Colonic mucosa (tissue), 4 donors: ENCODE results near the gene MACROD2. TPM values are rescaled to one million over a fixed set of nuclear protein-coding genes. Genes with fewer than 3 reads are reported as not detected.
A peak's percentile ranks its signal among the peaks of the same experiment; 100 is the strongest.

Experiments used
- DNase-seq: peaks from one replicate; pipeline ENCODE4 v3.0.0-alpha.2; 2020
- H3K27ac ChIP-seq: fragments of 200-600 bp; one replicate; pipeline ENCODE4 v1.8.0; 2021
- H3K27me3 ChIP-seq: fragments of 200-600 bp; one replicate; pipeline ENCODE4 v1.8.0; 2021
- H3K36me3 ChIP-seq: fragments of 200-600 bp; one replicate; pipeline ENCODE4 v1.8.0; 2021
- H3K4me1 ChIP-seq: fragments of 200-600 bp; one replicate; pipeline ENCODE4 v1.8.0; 2021; ENCODE audit warnings: mild to moderate bottlenecking
- H3K4me3 ChIP-seq: fragments of 200-600 bp; one replicate; pipeline ENCODE4 v1.8.0; 2021
- H3K9ac ChIP-seq, 2 donors: one replicate each; pipeline ENCODE4 v1.7.0; 2013; ENCODE audit warnings: control low read depth in 2 of 2, low read depth in 2 of 2, low read length in 2 of 2
- H3K9me3 ChIP-seq: fragments of 200-600 bp; one replicate; pipeline ENCODE4 v1.8.0; 2021
- intact Hi-C: fragments of 100-400 bp; cut with DNase I; formaldehyde crosslinking; loops from one replicate; pipeline ENCODE4 v1.14.1; 2022
- total RNA-seq, 2 donors: library from RNA; stranded (reverse); fragmentation: NEBNext Ultra II Directional in 1 of 2; extraction: Animal tissue kit (Norgen Biotek cat#: 25700) in 1 of 2; gene quantifications; one replicate each; pipeline ENCODE4 v1.2.1, GENCODE V29; 2021
- TF ChIP-seq, protein P1 (sequence below): fragments of 200-600 bp; IDR thresholded peaks from one replicate; pipeline ENCODE4 v1.8.0; 2022; ENCODE audit warnings: antibody characterized with exemption, mild to moderate bottlenecking
- donor health status: healthy.
- donor health status: DM: no; HTN: no; CAD: no.
- donor health status: DM: no; HTN: no; CAD: no.

Gene MACROD2
- total RNA-seq, 2 donors from 2014 or later, result 3.2 to 3.3 TPM

DNA sequence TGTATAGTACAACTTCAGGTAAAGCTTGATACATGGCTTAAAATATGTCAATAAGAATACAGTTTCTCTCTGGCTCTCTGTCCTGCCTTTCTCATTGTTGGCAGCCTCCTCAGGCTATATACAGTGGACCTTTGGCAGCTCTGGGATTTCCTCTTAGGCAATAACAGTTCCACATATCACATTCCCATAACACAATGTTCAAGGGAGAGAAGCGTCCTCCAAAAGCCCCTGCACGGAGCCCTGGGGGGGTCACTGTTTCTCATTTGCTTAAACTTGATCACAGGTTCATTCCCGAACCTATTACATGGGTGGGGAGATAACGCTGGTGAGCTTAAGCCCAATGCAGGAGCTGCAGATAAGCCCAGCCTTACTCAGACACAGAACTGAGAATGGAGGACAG, 346.5 kb downstream of the MACROD2 start:
- H3K36me3 ChIP-seq, result no peaks in the 10 kb centered on the region
- H3K9me3 ChIP-seq, result no peaks in the 10 kb centered on the region
- H3K9ac ChIP-seq, result no peak overlapping the region
- H3K4me3 ChIP-seq, result no peak overlapping the region
- DNase-seq, result no peak
- intact Hi-C loops, result no loop called here
- H3K27ac ChIP-seq, result no peak overlapping the region
- H3K4me1 ChIP-seq, result no peaks in the 10 kb centered on the region
- H3K27me3 ChIP-seq, result no peaks in the 10 kb centered on the region
- TF ChIP-seq, protein P1, sequence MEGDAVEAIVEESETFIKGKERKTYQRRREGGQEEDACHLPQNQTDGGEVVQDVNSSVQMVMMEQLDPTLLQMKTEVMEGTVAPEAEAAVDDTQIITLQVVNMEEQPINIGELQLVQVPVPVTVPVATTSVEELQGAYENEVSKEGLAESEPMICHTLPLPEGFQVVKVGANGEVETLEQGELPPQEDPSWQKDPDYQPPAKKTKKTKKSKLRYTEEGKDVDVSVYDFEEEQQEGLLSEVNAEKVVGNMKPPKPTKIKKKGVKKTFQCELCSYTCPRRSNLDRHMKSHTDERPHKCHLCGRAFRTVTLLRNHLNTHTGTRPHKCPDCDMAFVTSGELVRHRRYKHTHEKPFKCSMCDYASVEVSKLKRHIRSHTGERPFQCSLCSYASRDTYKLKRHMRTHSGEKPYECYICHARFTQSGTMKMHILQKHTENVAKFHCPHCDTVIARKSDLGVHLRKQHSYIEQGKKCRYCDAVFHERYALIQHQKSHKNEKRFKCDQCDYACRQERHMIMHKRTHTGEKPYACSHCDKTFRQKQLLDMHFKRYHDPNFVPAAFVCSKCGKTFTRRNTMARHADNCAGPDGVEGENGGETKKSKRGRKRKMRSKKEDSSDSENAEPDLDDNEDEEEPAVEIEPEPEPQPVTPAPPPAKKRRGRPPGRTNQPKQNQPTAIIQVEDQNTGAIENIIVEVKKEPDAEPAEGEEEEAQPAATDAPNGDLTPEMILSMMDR, result no peak

DNA sequence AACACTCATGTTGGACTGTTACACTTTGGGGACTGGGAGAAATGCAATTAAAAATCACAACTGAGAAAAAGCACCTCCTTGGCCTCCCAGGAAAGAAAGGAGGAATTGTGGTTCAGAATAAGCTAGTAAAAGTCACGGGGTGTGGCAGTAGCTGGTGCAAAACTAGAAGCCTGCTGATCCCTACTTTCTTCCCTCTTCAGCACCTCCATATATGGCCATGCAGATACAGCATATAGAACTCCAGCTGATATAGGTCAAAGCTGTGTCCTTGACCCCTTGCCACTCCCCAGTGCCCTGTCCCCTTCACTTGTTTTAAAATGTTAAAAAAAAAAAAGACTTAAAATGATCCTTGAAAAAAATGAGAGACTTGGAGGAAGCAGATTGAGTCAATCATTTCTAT, 347.6 kb downstream of the MACROD2 start:
- no peaks in the 10 kb centered on the region for H3K9me3 ChIP-seq
- H3K4me3 ChIP-seq, result no peak overlapping the region
- DNase-seq, result peak; percentile 19
- H3K27me3 ChIP-seq, result no peaks in the 10 kb centered on the region
- H3K27ac ChIP-seq, result no peak overlapping the region
- intact Hi-C loops, result no loop called here
- H3K36me3 ChIP-seq, result no peaks in the 10 kb centered on the region
- H3K9ac ChIP-seq, result no peak overlapping the region
- no peaks in the 10 kb centered on the region for H3K4me1 ChIP-seq
- TF ChIP-seq, protein P1, result no peak

DNA sequence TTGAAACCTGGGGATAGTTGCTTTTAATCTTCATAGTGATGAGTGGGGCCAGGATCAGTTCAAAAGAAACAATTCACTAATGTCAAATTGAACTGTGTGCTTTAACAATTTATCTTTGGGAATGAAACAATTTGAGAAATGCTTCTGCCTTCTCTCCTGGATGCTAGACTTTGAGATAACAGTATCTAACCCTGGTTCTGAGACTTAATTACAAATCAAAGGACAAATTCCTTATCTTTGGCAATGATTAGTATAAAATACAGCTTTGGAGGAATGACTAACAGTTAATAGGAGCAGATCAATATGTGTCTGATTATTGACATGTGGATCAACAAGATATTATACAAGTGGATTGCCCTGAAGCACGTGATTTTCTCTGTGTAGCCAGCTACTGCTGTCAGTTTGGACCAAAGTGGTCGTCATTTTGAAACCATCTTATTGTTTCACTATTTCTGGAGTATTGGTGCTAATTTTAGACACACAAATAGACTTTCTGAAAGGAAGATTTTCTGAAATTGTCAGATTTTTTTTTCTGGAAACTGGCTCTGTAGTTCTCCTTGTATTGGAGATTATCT, 348.3 kb downstream of the MACROD2 start:
- no peak overlapping the region for H3K27ac ChIP-seq
- no peak overlapping the region for H3K9ac ChIP-seq
- no peaks in the 10 kb centered on the region for H3K4me1 ChIP-seq
- H3K27me3 ChIP-seq, result no peaks in the 10 kb centered on the region
- H3K9me3 ChIP-seq, result no peaks in the 10 kb centered on the region
- TF ChIP-seq, protein P1, result no peak
- DNase-seq, result no peak
- intact Hi-C loops, result no loop called here
- H3K36me3 ChIP-seq, result no peaks in the 10 kb centered on the region
- H3K4me3 ChIP-seq, result no peak overlapping the region

DNA sequence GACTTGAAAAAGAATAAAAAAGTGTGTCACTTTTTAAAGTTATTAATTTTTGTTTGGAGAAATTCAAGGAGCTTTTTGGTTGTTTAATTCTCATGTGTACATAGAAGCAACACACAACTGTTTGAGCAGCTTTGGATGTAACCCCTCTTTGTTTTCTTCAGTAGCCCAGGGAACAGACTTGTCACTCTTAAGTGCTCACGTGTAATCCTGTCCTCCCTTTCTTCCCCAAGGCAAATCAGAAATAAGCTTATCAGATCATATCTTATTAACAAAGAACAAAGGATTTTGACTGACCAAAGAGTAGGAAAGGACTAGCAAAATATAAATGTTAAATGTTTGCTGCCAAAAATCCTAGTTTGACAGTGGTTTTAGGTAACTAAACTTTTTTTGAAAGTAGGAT, 349.4 kb downstream of the MACROD2 start:
- no peaks in the 10 kb centered on the region for H3K4me1 ChIP-seq
- no peaks in the 10 kb centered on the region for H3K27me3 ChIP-seq
- no peak overlapping the region for H3K9ac ChIP-seq
- no peaks in the 10 kb centered on the region for H3K9me3 ChIP-seq
- intact Hi-C loops, result no loop called here
- no peak for DNase-seq
- TF ChIP-seq, protein P1, result no peak
- H3K4me3 ChIP-seq, result no peak overlapping the region
- no peaks in the 10 kb centered on the region for H3K36me3 ChIP-seq
- H3K27ac ChIP-seq, result no peak overlapping the region

DNA sequence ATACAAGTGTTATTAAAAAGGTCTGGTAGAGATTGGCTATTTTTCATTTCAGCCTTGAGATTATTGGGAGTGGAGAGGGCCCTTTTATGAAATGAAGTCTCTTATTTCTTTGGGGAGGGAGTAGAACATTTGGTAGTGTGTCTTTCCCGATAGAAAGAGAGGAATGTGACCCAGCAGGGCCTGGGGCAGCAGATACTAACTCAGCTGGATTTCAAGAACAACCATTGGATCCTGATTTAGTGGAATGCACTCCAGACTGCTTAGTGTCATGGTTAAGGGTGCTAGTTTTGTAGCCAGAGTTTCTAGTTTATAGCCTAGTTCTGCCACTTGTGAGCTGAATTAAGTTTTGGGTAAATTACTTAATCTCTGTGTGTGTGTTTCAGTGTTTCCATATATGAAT, 360.5 kb downstream of the MACROD2 start:
- Histone ChIP-seq H3K4me3 (no peak overlapping the region), H3K27ac (no peak overlapping the region), H3K4me1 (no peaks in the 10 kb centered on the region), H3K9me3 (no peaks in the 10 kb centered on the region), H3K27me3 (no peaks in the 10 kb centered on the region), H3K9ac (no peak overlapping the region), H3K36me3 (no peaks in the 10 kb centered on the region)
- TF ChIP-seq, protein P1, result no peak
- no peak for DNase-seq
- intact Hi-C loops, result no loop called here
